Activated CD4-positive, CD25-positive, alpha-beta regulatory T cell treated with anti-CD3 and anti-CD28 coated beads, Interleukin-2, amount 50 U/mL, for 16 hours (primary cell): Measurements from ENCODE around the gene CCNB3.
"Not testable (repeated sequence)": the region's sequence is repeated elsewhere in the genome, so short reads cannot be mapped to it uniquely, and the experiment has no call there.

Experiments
- DNase-seq: peaks from one replicate; pipeline ENCODE4 v3.0.0-alpha.2; 2020; ENCODE audit warnings: low read depth, low spot score

The CCNB3 gene

GRCh38 chrX:50204364-50204899 lies at the start of gene CCNB3:
TSS of gene CCNB3 (plus strand) at chrX:50204765. CDS start at chrX:50285164, 80,399 bp downstream.
- DNase-seq = peak; percentile 30

- no peak for DNase-seq
Observed at GRCh38 chrX:50157545-50158135, 46.9 kb upstream of the CCNB3 start.

- DNase-seq = no peak
Observed at GRCh38 chrX:50158593-50158992, 46.0 kb upstream of the CCNB3 start.

- no peak for DNase-seq
Observed at GRCh38 chrX:50161127-50161526, 43.4 kb upstream of the CCNB3 start.

- no peak for DNase-seq
Observed at GRCh38 chrX:50165727-50166126, 38.8 kb upstream of the CCNB3 start.

- no peak for DNase-seq
Observed at GRCh38 chrX:50167366-50167765, 37.2 kb upstream of the CCNB3 start.

- no peak for DNase-seq
Observed at GRCh38 chrX:50168241-50168687, 36.3 kb upstream of the CCNB3 start.

- DNase-seq = no peak
Observed at GRCh38 chrX:50169717-50170116, 34.8 kb upstream of the CCNB3 start.

- no peak for DNase-seq
Observed at GRCh38 chrX:50180073-50180940, 24.3 kb upstream of the CCNB3 start.

GRCh38 chrX:50183891-50184290 lies 20.7 kb upstream of the CCNB3 start:
- no peak for DNase-seq

GRCh38 chrX:50188859-50189600 lies 15.5 kb upstream of the CCNB3 start:
- no peak for DNase-seq

- no peak for DNase-seq
Observed at GRCh38 chrX:50198348-50198747, 6.2 kb upstream of the CCNB3 start.

GRCh38 chrX:50200907-50201306 lies 3.7 kb upstream of the CCNB3 start, which contains the start of gene AKAP4:
TSS of gene AKAP4 (minus strand) at chrX:50201007. CDS start at chrX:50200889, 118 bp downstream.
- no peak for DNase-seq

- DNase-seq = no peak
Observed at GRCh38 chrX:50202539-50202938, 2.0 kb upstream of the CCNB3 start.

- DNase-seq = no peak
Observed at GRCh38 chrX:50206753-50207152, 2.2 kb downstream of the CCNB3 start.

- no peak for DNase-seq
Observed at GRCh38 chrX:50211510-50211909, 6.9 kb downstream of the CCNB3 start.

GRCh38 chrX:50281253-50281652 lies 76.7 kb downstream of the CCNB3 start:
- no peak for DNase-seq

- DNase-seq = no peak
Observed at GRCh38 chrX:50327235-50327634, 122.7 kb downstream of the CCNB3 start.

- DNase-seq = not testable (repeated sequence)
Observed at GRCh38 chrX:50332668-50333067, 128.1 kb downstream of the CCNB3 start.

GRCh38 chrX:50333308-50333707 lies 128.7 kb downstream of the CCNB3 start:
- DNase-seq = no peak

GRCh38 chrX:50343917-50344316 lies 139.4 kb downstream of the CCNB3 start:
- DNase-seq = no peak

GRCh38 chrX:50372966-50373365 lies 168.4 kb downstream of the CCNB3 start:
- DNase-seq = no peak
